Measurements from ENCODE around the gene GJB1. TPM values are rescaled to one million over a fixed set of nuclear protein-coding genes. Genes with fewer than 3 reads are reported as not detected.

GJB1 gene
- 0.05 to 0.08 TPM (median 0.06 TPM) in 3 of 5 replicates, not detected in the others for total RNA-seq (2022; extraction: Qiagen RNA extraction)

GRCh38 chrX:71222929-71223328, at the start of gene GJB1:
Gene GJB1 (plus strand): TSS chrX:71223224. CDS start chrX:71223708, 484 bp downstream.

GRCh38 chrX:71254092-71254963, 31.3 kb downstream of the GJB1 start, which contains the start of gene ZMYM3:
Gene ZMYM3 (minus strand): TSS chrX:71254140. CDS start chrX:71253255, 885 bp downstream.

Other genes starting within 250 kb of the GJB1 start
- gene SNX12, start 154.9 kb upstream of the GJB1 start, total RNA-seq (2022; extraction: Qiagen RNA extraction) = 72.3 to 83.0 TPM (median 76.9 TPM) in 5 replicates
- 1.1 to 1.7 TPM (median 1.4 TPM) in 5 replicates for gene FOXO4, start 127.4 kb upstream of the GJB1 start, total RNA-seq (2022; extraction: Qiagen RNA extraction)
- gene CXorf65, start 116.5 kb upstream of the GJB1 start, total RNA-seq (2022; extraction: Qiagen RNA extraction) = not detected in 5 replicates
- 0.06 to 0.25 TPM (median 0.16 TPM) in 5 replicates for gene IL2RG, start 111.6 kb upstream of the GJB1 start, total RNA-seq (2022; extraction: Qiagen RNA extraction)
- 7.5 to 13.5 TPM (median 12.5 TPM) in 5 replicates for gene MED12, start 104.6 kb upstream of the GJB1 start, total RNA-seq (2022; extraction: Qiagen RNA extraction)
- gene NLGN3, start 78.4 kb upstream of the GJB1 start, total RNA-seq (2022; extraction: Qiagen RNA extraction) = 0.70 to 1.5 TPM (median 1.0 TPM) in 5 replicates
- 10.6 to 14.5 TPM (median 12.9 TPM) in 5 replicates for gene ZMYM3, start 30.9 kb downstream of the GJB1 start, total RNA-seq (2022; extraction: Qiagen RNA extraction)
- gene NONO, start 60.4 kb downstream of the GJB1 start, total RNA-seq (2022; extraction: Qiagen RNA extraction) = 299 to 478 TPM (median 464 TPM) in 5 replicates
- gene ITGB1BP2, start 78.5 kb downstream of the GJB1 start, total RNA-seq (2022; extraction: Qiagen RNA extraction) = 0.48 to 1.1 TPM (median 0.94 TPM) in 5 replicates
- 13.8 to 19.1 TPM (median 17.7 TPM) in 5 replicates for gene TAF1, start 143.1 kb downstream of the GJB1 start, total RNA-seq (2022; extraction: Qiagen RNA extraction)